ENCODE data around the gene SYAP1.

GRCh38 chrX:16678689-16679088, 40.7 kb upstream of the SYAP1 start:
- TF ChIP-seq CTCF (conservative IDR thresholded peaks at IDR 0.05; ENCODE audit: low read depth in 2 of 2) (no peak), REST (IDR thresholded peaks at IDR 0.05; ENCODE audit: unreplicated experiment) (no peak), CREB1 (CRISPR knock-in tag; IDR thresholded peaks at IDR 0.05; ENCODE audit: low read depth) (no peak)
